Measurements from ENCODE around the gene C10orf71.

The C10orf71 gene

GRCh38 chr10:49273082-49273465, 25.9 kb upstream of the C10orf71 start:
- no peak for DNase-seq

DNA sequence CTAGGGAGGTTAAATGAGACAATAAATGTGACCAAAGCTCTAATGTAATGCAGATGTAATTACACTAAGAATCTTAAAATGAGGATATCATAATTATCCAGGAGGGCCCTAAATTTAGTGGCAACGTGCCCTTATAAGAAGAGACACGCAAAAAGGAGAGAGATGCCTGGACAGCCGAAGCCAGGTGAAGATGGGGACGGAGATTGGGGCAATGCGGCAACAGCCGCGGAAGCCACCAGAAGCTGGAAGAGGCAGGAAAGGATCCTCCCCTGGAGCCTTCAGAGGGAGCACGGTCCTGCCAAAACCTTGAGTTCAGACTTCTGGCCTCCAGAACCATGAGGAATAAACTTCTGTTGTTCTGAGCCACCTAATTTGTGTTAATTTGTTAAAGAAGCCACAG, 25.3 kb upstream of the C10orf71 start:
- no peak for DNase-seq

GRCh38 chr10:49274886-49275285, 24.1 kb upstream of the C10orf71 start:
- DNase-seq = no peak

GRCh38 chr10:49275896-49276295, 23.1 kb upstream of the C10orf71 start:
- no peak for DNase-seq

DNA sequence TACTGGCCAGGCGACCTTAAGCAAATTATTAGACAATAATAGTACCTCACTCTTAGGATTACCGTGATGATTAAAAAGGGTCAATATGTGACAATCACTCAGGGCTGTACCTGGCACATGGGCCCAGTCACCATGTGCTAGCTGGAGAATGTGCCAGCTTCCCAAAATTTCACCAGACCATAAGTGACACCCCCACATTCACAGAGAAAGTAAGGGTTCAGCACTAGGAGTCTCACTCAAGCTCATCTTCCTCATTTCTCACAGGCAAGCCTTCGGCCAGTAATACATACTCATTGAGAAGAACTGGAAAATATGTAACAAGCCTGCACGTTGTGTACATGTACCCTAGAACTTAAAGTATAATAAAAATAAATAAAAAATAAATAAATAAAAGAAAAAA, 22.4 kb upstream of the C10orf71 start:
- no peak for DNase-seq

GRCh38 chr10:49277973-49278372, 21.0 kb upstream of the C10orf71 start:
- DNase-seq = no peak

GRCh38 chr10:49278497-49278981, 20.4 kb upstream of the C10orf71 start:
- no peak for DNase-seq

GRCh38 chr10:49279015-49279880, 19.7 kb upstream of the C10orf71 start:
- DNase-seq = no peak

GRCh38 chr10:49280001-49280408, 19.0 kb upstream of the C10orf71 start:
- DNase-seq = no peak

- no peak for DNase-seq
Measured at GRCh38 chr10:49281461-49281860, 17.5 kb upstream of the C10orf71 start.

GRCh38 chr10:49282306-49282705, 16.7 kb upstream of the C10orf71 start:
- DNase-seq = no peak

DNA sequence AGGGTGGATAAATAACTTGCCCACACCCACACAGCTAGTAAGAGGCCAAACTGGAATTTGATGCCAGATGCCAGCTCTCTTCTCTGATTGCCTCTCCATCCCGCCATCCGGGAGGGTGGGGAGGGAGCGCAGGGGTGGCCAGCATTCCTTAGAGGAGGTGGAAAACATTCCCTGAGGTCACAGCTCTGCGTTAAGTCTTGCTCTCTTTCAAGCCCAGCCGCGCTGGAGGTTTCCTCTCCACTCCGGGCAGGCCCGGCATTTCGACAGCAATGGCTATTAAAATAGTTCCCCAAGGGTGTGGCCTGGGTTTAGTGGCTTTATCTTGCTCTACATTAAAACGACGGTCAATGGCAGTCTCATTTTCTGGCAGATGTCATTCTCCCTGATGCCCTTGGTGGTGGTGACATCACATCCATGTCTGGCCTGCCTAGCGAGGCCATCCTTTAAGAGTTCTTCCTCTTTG, 16.1 kb upstream of the C10orf71 start:
- no peak for DNase-seq

- no peak for DNase-seq
Measured at GRCh38 chr10:49283491-49283890, 15.5 kb upstream of the C10orf71 start.

- no peak for DNase-seq
Measured at GRCh38 chr10:49284356-49284755, 14.6 kb upstream of the C10orf71 start.

GRCh38 chr10:49285232-49285631, 13.7 kb upstream of the C10orf71 start:
- no peak for DNase-seq

GRCh38 chr10:49286686-49287085, 12.3 kb upstream of the C10orf71 start:
- no peak for DNase-seq

DNA sequence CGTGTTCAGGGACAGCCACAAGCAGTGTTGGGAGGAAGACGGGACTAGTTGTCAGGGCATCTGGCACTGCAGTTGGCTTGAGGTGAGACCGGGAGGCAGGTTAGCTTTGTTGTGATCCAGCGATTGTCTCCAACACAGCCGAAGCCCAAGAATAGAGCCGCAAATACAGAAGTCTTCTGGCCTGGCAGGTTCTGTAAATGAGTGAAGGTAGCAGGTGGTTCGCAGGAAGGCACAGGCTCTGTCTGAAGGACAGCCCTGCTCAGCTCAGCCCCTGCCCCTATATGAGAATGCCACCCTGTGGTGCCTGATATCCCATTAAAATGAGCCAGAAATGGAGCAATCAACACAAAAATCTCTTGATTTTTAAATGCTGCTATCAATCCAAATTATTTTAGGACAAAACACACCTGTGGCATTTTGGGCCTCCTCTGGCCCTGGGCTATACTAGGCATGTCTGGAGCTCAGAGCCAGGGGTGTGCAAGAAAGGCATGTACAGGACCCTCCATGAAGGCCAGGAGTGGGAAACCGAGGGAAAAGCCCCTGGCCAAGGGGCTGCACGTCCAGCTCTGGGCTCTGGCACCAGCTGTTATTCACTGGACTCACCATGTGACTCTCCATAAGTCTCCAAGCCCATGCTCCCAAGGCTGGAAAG, 11.2 kb upstream of the C10orf71 start:
- DNase-seq = no peak

- DNase-seq = no peak
Measured at GRCh38 chr10:49288341-49289065, 10.5 kb upstream of the C10orf71 start.

DNA sequence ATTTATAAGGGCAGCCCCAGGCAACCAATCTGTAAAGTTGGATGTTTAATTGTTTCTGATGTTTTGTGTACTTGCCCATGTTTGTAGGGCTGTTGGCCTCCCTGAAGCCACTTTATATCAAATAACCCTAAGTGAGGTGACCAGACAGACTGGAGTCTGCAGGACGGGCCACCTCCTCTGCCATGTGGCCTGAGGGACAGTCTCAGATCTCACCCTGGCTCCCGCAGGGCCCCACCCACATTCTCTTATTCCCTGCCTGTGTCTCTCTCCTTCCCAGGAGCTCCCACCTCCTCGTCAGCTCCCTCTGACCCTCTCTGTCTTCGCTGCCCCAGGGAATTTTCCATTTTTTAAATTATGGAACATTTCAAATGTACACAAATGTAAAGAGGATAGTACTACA, 9.5 kb upstream of the C10orf71 start:
- no peak for DNase-seq

- DNase-seq = no peak
Measured at GRCh38 chr10:49290131-49290530, 8.8 kb upstream of the C10orf71 start.

- no peak for DNase-seq
Measured at GRCh38 chr10:49290607-49291006, 8.4 kb upstream of the C10orf71 start.

DNA sequence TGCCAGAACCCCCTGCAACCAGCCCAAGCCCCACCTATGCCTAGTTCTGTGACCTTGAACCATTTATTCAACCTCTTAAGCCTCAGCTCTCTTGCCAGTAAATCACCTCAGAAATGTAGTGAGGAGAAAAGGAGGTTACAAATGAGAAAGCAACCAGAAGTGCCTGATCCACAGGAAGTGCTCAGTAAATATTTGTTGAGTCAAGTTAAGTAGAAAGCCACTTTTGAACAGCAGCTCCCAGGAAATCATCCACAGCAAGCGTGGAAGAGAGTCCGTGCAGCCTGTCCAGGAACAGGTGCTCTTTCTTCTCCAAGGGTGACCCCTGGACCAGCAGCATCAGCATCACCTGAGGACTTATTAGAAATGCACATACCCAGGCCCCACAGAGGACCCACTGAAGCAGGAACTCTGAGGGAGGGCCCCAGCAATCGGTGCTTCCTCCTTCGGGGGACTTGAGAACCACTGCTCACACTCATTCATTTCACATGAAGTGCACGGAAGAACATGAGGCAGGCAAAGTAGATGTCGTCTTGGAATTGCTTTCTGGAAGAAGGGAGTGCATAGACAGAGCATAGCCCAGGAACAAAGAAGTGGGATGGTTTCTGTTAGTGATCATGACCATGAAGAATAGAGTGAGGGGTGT, 6.3 kb upstream of the C10orf71 start:
- no peak for DNase-seq

- DNase-seq = no peak
Measured at GRCh38 chr10:49293208-49293603, 5.8 kb upstream of the C10orf71 start.

All from stimulated activated CD4-positive, alpha-beta T cell treated with anti-CD3 and anti-CD28 coated beads, Interleukin-12 subunit alpha, Interleukin-12 subunit beta, amount 100 ng/mL, for 4 hours (primary cell).